Measurements from ENCODE around the gene C12orf57. TPM values are rescaled to one million over a fixed set of nuclear protein-coding genes. Genes with fewer than 3 reads are reported as not detected.

C12orf57 gene
- total and polyA plus RNA-seq, 2 of the 8 experiments (the other 6 are each of a cell fraction or from before 2014, with no cell fraction given) = 174 to 993 TPM

DNA sequence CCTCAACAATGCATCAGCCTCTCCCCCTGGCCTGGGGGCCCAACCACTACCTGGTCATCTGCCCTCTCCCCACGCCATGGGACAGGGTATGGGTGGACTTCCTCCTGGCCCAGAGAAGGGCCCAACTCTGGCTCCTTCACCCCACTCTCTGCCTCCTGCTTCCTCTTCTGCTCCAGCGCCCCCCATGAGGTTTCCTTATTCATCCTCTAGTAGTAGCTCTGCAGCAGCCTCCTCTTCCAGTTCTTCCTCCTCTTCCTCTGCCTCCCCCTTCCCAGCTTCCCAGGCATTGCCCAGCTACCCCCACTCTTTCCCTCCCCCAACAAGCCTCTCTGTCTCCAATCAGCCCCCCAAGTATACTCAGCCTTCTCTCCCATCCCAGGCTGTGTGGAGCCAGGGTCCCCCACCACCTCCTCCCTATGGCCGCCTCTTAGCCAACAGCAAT lies 7.6 kb upstream of the C12orf57 start:
- no peak overlapping the region for H3K23ac ChIP-seq (ENCODE audit: insufficient read length)
- peaks cover 0 to 12% of the 10 kb centered on the region in 2 experiments; a peak in 2 of 4 replicates for H3K79me2 ChIP-seq (ENCODE audit: control insufficient read depth in 1 of 2, insufficient read depth in 2 of 2, low read length in 2 of 2)
- no peak overlapping the region for H3K4ac ChIP-seq (replicated peaks; ENCODE audit: insufficient read length, low read depth, low read length)
- peaks cover 4% of the 10 kb centered on the region; the same call in 1 of the 2 replicates for H3K23me2 ChIP-seq (ENCODE audit: low read depth, low read length)
- CTCF ChIA-PET (ENCODE audit: partially characterized antibody) = interaction anchor here (0.6 to 20.2 kb wide), 8 partner anchors 9 to 383 kb away, joined by 3 to 253 read pairs (median 3); partner anchors contain the start of genes ATN1, SPSB2 and TPI1
- H2AFZ ChIP-seq (ENCODE audit: low read length) = no peak overlapping the region
- no peak overlapping the region for H2BK15ac ChIP-seq (ENCODE audit: low read length)
- no peak overlapping the region for H4K91ac ChIP-seq (replicated peaks; ENCODE audit: insufficient read length, low read length)
- no peak overlapping the region for H3K18ac ChIP-seq (ENCODE audit: extremely low read depth, low read length)
- no peak overlapping the region for H2BK12ac ChIP-seq (ENCODE audit: low read depth, low read length)
- FAIRE-seq (no peak), DNase-seq (ENCODE audit: low read depth in 1 of 2, low spot score in 2 of 2) (no peak)
- 0 out of 2 replicates have a peak overlapping the region, but pooled peaks have one; percentile 66 for H2BK5ac ChIP-seq (ENCODE audit: low read depth, low read length)
- no peak overlapping the region for H3K9ac ChIP-seq (replicated peaks in 1 of 4; ENCODE audit: extremely low read depth in 1 of 4, low read depth in 3 of 4, low read length in 3 of 4)
- H3K56ac ChIP-seq (replicated peaks; ENCODE audit: insufficient read length, low read depth, low read length) = no peak overlapping the region
- no peak overlapping the region for H4K5ac ChIP-seq (ENCODE audit: insufficient read length, low read depth, low read length)
- H3K4me3 ChIP-seq (ENCODE audit: extremely low read depth in 1 of 4, insufficient read depth in 2 of 4, low read depth in 3 of 4, low read length in 4 of 4) = no peak overlapping the region
- H3K27me3 ChIP-seq (replicated peaks in 1 of 4; ENCODE audit: control insufficient read depth in 3 of 4, extremely low read depth in 1 of 4, insufficient read depth in 3 of 4, low read length in 3 of 4) = no peaks in the 10 kb centered on the region
- peaks cover 10 to 49% (median 28%) of the 10 kb centered on the region in 4 experiments for H3K36me3 ChIP-seq (ENCODE audit: control insufficient read depth in 2 of 4, insufficient read depth in 4 of 4, low read length in 3 of 4)
- no peak overlapping the region for H3K14ac ChIP-seq (ENCODE audit: insufficient read length)
- H3K9me3 ChIP-seq (ENCODE audit: insufficient read depth in 2 of 2, low read depth in 1 of 2, low read length in 1 of 2) = no peaks in the 10 kb centered on the region
- no peak overlapping the region for H4K8ac ChIP-seq (ENCODE audit: extremely low read depth, insufficient read depth, low read length)
- WGBS, 2 experiments (ENCODE audit: extremely low coverage in 1 of 2, insufficient coverage in 1 of 2, insufficient read length in 1 of 2, insufficient replicate concordance in 2 of 2, low coverage in 1 of 2, low lambda C conversion rate in 2 of 2, missing lambda C conversion rate in 1 of 2) = 90% methylated on average over 3 of the region's 3 CpGs; no CpG with 5 or more reads in 1 of the 2 experiments
- peaks cover 12% of the 10 kb centered on the region for H3K79me1 ChIP-seq (ENCODE audit: low read depth, low read length)
- POLR2A ChIA-PET (ENCODE audit: partially characterized antibody) = interaction anchor here (0.6 to 44.0 kb wide), 10 partner anchors 6 to 324 kb away, joined by 3 to 1596 read pairs (median 5); partner anchors contain the start of genes ATN1, C12orf57, EMG1 and ENO2
- H2AK5ac ChIP-seq (ENCODE audit: low read depth, low read length) = no peak overlapping the region
- H2BK20ac ChIP-seq (ENCODE audit: low read length) = no peak overlapping the region
- no peak overlapping the region for H3K4me2 ChIP-seq (ENCODE audit: insufficient read depth in 1 of 2, low read depth in 2 of 2, low read length in 2 of 2)
- no peak overlapping the region for H2BK120ac ChIP-seq (replicated peaks; ENCODE audit: low read depth, low read length)
- H3K4me1 ChIP-seq (replicated peaks in 1 of 4; ENCODE audit: control insufficient read depth in 3 of 4, insufficient read depth in 4 of 4, low read length in 3 of 4) = peaks cover 0 to 13% (median 5%) of the 10 kb centered on the region in 4 experiments; a peak in 5 of 7 replicates
- H3K27ac ChIP-seq (ENCODE audit: low read depth, low read length) = no peak overlapping the region
- peaks cover 13 to 15% of the 10 kb centered on the region in 2 experiments for H4K20me1 ChIP-seq (replicated peaks in 1 of 2; ENCODE audit: control insufficient read depth in 1 of 2, insufficient read depth in 2 of 2, low read length in 2 of 2)
- no peak for TF ChIP-seq PHF8 (conservative IDR thresholded peaks at IDR 0.05; ENCODE audit: low read depth, low read length)
- TF ChIP-seq, protein P1, sequence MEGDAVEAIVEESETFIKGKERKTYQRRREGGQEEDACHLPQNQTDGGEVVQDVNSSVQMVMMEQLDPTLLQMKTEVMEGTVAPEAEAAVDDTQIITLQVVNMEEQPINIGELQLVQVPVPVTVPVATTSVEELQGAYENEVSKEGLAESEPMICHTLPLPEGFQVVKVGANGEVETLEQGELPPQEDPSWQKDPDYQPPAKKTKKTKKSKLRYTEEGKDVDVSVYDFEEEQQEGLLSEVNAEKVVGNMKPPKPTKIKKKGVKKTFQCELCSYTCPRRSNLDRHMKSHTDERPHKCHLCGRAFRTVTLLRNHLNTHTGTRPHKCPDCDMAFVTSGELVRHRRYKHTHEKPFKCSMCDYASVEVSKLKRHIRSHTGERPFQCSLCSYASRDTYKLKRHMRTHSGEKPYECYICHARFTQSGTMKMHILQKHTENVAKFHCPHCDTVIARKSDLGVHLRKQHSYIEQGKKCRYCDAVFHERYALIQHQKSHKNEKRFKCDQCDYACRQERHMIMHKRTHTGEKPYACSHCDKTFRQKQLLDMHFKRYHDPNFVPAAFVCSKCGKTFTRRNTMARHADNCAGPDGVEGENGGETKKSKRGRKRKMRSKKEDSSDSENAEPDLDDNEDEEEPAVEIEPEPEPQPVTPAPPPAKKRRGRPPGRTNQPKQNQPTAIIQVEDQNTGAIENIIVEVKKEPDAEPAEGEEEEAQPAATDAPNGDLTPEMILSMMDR (IDR thresholded peaks at IDR 0.05; ENCODE audit: control extremely low read depth in 1 of 3, insufficient read depth in 1 of 3, low read depth in 1 of 3, low read length in 3 of 3) = no peak
- no peak for TF ChIP-seq FOSL1 (IDR thresholded peaks at IDR 0.05; ENCODE audit: insufficient read depth, low read depth, low read length)
- TF ChIP-seq, protein P2, sequence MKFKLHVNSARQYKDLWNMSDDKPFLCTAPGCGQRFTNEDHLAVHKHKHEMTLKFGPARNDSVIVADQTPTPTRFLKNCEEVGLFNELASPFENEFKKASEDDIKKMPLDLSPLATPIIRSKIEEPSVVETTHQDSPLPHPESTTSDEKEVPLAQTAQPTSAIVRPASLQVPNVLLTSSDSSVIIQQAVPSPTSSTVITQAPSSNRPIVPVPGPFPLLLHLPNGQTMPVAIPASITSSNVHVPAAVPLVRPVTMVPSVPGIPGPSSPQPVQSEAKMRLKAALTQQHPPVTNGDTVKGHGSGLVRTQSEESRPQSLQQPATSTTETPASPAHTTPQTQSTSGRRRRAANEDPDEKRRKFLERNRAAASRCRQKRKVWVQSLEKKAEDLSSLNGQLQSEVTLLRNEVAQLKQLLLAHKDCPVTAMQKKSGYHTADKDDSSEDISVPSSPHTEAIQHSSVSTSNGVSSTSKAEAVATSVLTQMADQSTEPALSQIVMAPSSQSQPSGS (IDR thresholded peaks at IDR 0.05; ENCODE audit: low read length) = no peak
- TF ChIP-seq SRF (IDR thresholded peaks at IDR 0.05; ENCODE audit: low read depth, low read length) = no peak
- no peak for TF ChIP-seq BRCA1 (IDR thresholded peaks at IDR 0.05; ENCODE audit: low read depth, low read length)
- TF ChIP-seq MAFK (IDR thresholded peaks at IDR 0.05; ENCODE audit: low read depth, low read length) = no peak
- TF ChIP-seq CHD1 (IDR thresholded peaks at IDR 0.05; ENCODE audit: low read depth, low read length) = no peak

Data from H1 (cell line).